ENCODE measurements around the gene ERLEC1. TPM values are rescaled to one million over a fixed set of nuclear protein-coding genes. Genes with fewer than 3 reads are reported as not detected.
A peak's percentile ranks its signal among the peaks of the same experiment; 100 is the strongest.

The ERLEC1 gene
- total RNA-seq, 4 donors from 2014 or later, result 34.4 to 54.1 (median 44.5) TPM

GRCh38 chr2:53854678-53855077, 67.8 kb downstream of the ERLEC1 start:
- Histone ChIP-seq H3K9me3 (no peaks in the 10 kb centered on the region), H3K4me1 (peaks cover 0 to 6% (median 0%) of the 10 kb centered on the region in 3 donors), H3K27ac (no peak overlapping the region), H3K36me3 (peaks cover 0 to 21% of the 10 kb centered on the region in 2 donors), H3K4me3 (no peak overlapping the region), H3K27me3 (no peaks in the 10 kb centered on the region)
- ATAC-seq, result no peak
- TF ChIP-seq CTCF (IDR thresholded peaks at IDR 0.05) (no peak), POLR2AphosphoS5 (IDR thresholded peaks at IDR 0.05) (no peak), POLR2A (IDR thresholded peaks at IDR 0.05) (no peak), EP300 (IDR thresholded peaks at IDR 0.05) (no peak)
- 96% methylated on average over 2 of the region's 2 CpGs; no CpG with 5 or more reads in 1 of the 2 donors for WGBS, 2 donors (ENCODE audit: low coverage in 1 of 2)

DNA sequence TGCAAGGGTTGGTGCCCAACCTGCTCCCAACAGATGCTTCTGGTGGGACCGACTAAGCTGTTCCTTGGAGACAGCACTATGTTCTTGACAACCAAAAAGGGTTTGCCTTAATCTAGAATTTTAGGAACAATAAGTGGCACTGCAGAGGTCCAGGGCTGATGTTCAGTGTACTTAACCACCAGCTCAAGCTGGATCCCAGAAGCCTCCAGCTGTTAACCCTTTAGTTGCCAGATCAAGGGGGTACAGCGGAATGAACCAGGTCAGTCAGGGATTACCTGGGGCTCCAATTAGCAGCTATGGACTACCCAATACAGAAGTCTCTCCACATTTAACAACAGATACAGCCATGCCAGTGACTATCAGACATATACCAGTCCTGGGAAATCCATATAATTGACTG, 69.4 kb downstream of the ERLEC1 start:
- Histone ChIP-seq H3K27me3 (no peaks in the 10 kb centered on the region), H3K4me1 (peaks cover 0 to 14% (median 0%) of the 10 kb centered on the region in 3 donors), H3K36me3 (peaks cover 0 to 23% of the 10 kb centered on the region in 2 donors), H3K4me3 (no peak overlapping the region), H3K27ac (no peak overlapping the region), H3K9me3 (no peaks in the 10 kb centered on the region)
- ATAC-seq, result no peak
- TF ChIP-seq POLR2A (IDR thresholded peaks at IDR 0.05), result no peak
- no peak for TF ChIP-seq POLR2AphosphoS5 (IDR thresholded peaks at IDR 0.05)
- no peak for TF ChIP-seq CTCF (IDR thresholded peaks at IDR 0.05)
- TF ChIP-seq EP300 (IDR thresholded peaks at IDR 0.05), result no peak
- 71 to 80% methylated on average over 1 to 2 of the region's 2 CpGs for WGBS, 2 donors (ENCODE audit: low coverage in 1 of 2)

GRCh38 chr2:53859206-53860181, 72.7 kb downstream of the ERLEC1 start, which contains the start of gene GPR75:
Gene GPR75 (minus strand): TSS chr2:53859967. CDS start chr2:53854756, 5,211 bp downstream.
- Histone ChIP-seq H3K4me3 (peak within 1 kb of the TSS; percentile 42 to 55), H3K27me3 (no peaks in the 10 kb centered on the region), H3K9me3 (no peaks in the 10 kb centered on the region), H3K4me1 (peaks cover 0 to 14% (median 0%) of the 10 kb centered on the region in 3 donors), H3K36me3 (peaks cover 0 to 24% of the 10 kb centered on the region in 2 donors), H3K27ac (peak within 1 kb of the TSS in 3 of 4 donors; percentile 21 to 61 (median 33))
- peak; percentile 17 for TF ChIP-seq POLR2AphosphoS5 (IDR thresholded peaks at IDR 0.05)
- no peak for TF ChIP-seq EP300 (IDR thresholded peaks at IDR 0.05)
- TF ChIP-seq CTCF (IDR thresholded peaks at IDR 0.05), result no peak
- peak; percentile 79 for ATAC-seq
- 67% methylated on average over 1 of the region's 72 CpGs; no CpG with 5 or more reads in 1 of the 2 donors for WGBS, 2 donors (ENCODE audit: low coverage in 1 of 2)

GRCh38 chr2:53861824-53862223, 75.0 kb downstream of the ERLEC1 start:
- ATAC-seq, result no peak
- 95 to 98% methylated on average over 5 of the region's 5 CpGs for WGBS, 2 donors (ENCODE audit: low coverage in 1 of 2)
- no peak for TF ChIP-seq EP300 (IDR thresholded peaks at IDR 0.05)
- no peak for TF ChIP-seq POLR2A (IDR thresholded peaks at IDR 0.05)
- no peak for TF ChIP-seq POLR2AphosphoS5 (IDR thresholded peaks at IDR 0.05)
- no peak for TF ChIP-seq CTCF (IDR thresholded peaks at IDR 0.05)
- Histone ChIP-seq H3K4me1 (peaks cover 0 to 14% (median 0%) of the 10 kb centered on the region in 3 donors), H3K27ac (no peak overlapping the region), H3K27me3 (no peaks in the 10 kb centered on the region), H3K4me3 (no peak overlapping the region), H3K36me3 (peaks cover 0 to 44% of the 10 kb centered on the region in 2 donors), H3K9me3 (no peaks in the 10 kb centered on the region)
